Measurements from ENCODE around the gene ZNHIT6.

GRCh38 chr1:85656256-85656655 lies 52.0 kb downstream of the ZNHIT6 start:
- TF ChIP-seq CTCF (IDR thresholded peaks at IDR 0.05): no peak
- TF ChIP-seq POLR2AphosphoS5 (IDR thresholded peaks at IDR 0.05): no peak

Data from breast epithelium (tissue), 3 donors.